GM12878 (cell line): ENCODE measurements around the gene BLACAT1.

Experiments
- CTCF ChIP-seq, 3 experiments: IDR thresholded peaks in 2 of 3; conservative IDR thresholded peaks in 1 of 3; 2 replicates each; pipeline ENCODE4 v1.5.1; 2011; ENCODE audit warnings: low read depth in 3 of 3, low read length in 3 of 3, mild to moderate bottlenecking in 3 of 3, control low read depth in 2 of 3, moderate library complexity in 2 of 3, inconsistent platforms in 1 of 3, mixed read lengths in 1 of 3; ENCODE audit not compliant: control insufficient read depth in 2 of 3, insufficient read depth in 1 of 3; ENCODE audit errors: extremely low read depth in 1 of 3
- ELK1 ChIP-seq: IDR thresholded peaks from 2 replicates; pipeline ENCODE4 v1.6.1; 2012; ENCODE audit warnings: low read depth, low read length, improper control_type of control experiment
- EP300 ChIP-seq, 2 experiments: fragments of 150-350 bp in 1 of 2; IDR thresholded peaks; 2 replicates each; pipeline ENCODE4 v1.6.1; 2011 to 2012; ENCODE audit warnings: low read depth in 2 of 2, low read length in 2 of 2, borderline replicate concordance in 1 of 2, improper control_type of control experiment in 1 of 2, inconsistent platforms in 1 of 2; ENCODE audit not compliant: control insufficient read depth in 1 of 2
- HDAC2 ChIP-seq: fragments of 200-600 bp; sonication (generic); IDR thresholded peaks from 2 replicates; pipeline ENCODE4 v1.6.1; 2017
- LARP7 ChIP-seq: fragments of 450-650 bp; IDR thresholded peaks from 2 replicates; pipeline ENCODE4 v1.6.1; 2017; ENCODE audit warnings: mild to moderate bottlenecking
- NKRF ChIP-seq: fragments of 450-650 bp; conservative IDR thresholded peaks from 2 replicates; pipeline ENCODE4 v1.6.1; 2017; ENCODE audit warnings: mild to moderate bottlenecking, moderate library complexity
- POLR2AphosphoS2 ChIP-seq: IDR thresholded peaks from 2 replicates; pipeline ENCODE4 v1.6.1; 2011; ENCODE audit warnings: low read depth, mild to moderate bottlenecking, low read length, improper control_type of control experiment, moderate library complexity
- SP1 ChIP-seq: IDR thresholded peaks from one replicate; pipeline ENCODE4 v1.6.1; 2011; ENCODE audit warnings: low read depth, low read length
- SUPT20H ChIP-seq: IDR thresholded peaks from 2 replicates; pipeline ENCODE4 v1.6.1; 2011; ENCODE audit warnings: low read depth, mild to moderate bottlenecking, low read length, moderate library complexity, borderline replicate concordance; ENCODE audit not compliant: control insufficient read depth
- TCF3 ChIP-seq: IDR thresholded peaks from 2 replicates; pipeline ENCODE4 v1.6.1; 2012; ENCODE audit warnings: low read depth, mild to moderate bottlenecking, low read length, borderline replicate concordance; ENCODE audit not compliant: insufficient read depth
- ZBTB4 ChIP-seq: fragments of 450-650 bp; formaldehyde crosslinking; IDR thresholded peaks from 2 replicates; pipeline ENCODE4 v1.4.0; 2022; ENCODE audit warnings: mild to moderate bottlenecking, moderate library complexity

- TF ChIP-seq EP300 (IDR thresholded peaks at IDR 0.05; ENCODE audit: borderline replicate concordance in 1 of 2, control insufficient read depth in 1 of 2, low read depth in 2 of 2, low read length in 2 of 2) = no peak
- no peak for TF ChIP-seq SUPT20H
- TF ChIP-seq ZBTB4 (CRISPR knock-in tag) = no peak
- no peak for TF ChIP-seq NKRF
- no peak for TF ChIP-seq SP1
- TF ChIP-seq CTCF (IDR thresholded peaks at IDR 0.05 in 2 of 3, conservative IDR thresholded peaks at IDR 0.05 in 1 of 3; ENCODE audit: control insufficient read depth in 2 of 3, extremely low read depth in 1 of 3, insufficient read depth in 1 of 3, low read depth in 3 of 3, low read length in 3 of 3) = no peak
- no peak for TF ChIP-seq HDAC2
- TF ChIP-seq ELK1 = no peak
- no peak for TF ChIP-seq POLR2AphosphoS2
- TF ChIP-seq TCF3 = no peak
- TF ChIP-seq LARP7 = no peak
Measured at GRCh38 chr1:205444931-205445645, 10.8 kb downstream of the BLACAT1 start.
